ENCODE measurements around the gene PHAF1.

PHAF1 gene

DNA sequence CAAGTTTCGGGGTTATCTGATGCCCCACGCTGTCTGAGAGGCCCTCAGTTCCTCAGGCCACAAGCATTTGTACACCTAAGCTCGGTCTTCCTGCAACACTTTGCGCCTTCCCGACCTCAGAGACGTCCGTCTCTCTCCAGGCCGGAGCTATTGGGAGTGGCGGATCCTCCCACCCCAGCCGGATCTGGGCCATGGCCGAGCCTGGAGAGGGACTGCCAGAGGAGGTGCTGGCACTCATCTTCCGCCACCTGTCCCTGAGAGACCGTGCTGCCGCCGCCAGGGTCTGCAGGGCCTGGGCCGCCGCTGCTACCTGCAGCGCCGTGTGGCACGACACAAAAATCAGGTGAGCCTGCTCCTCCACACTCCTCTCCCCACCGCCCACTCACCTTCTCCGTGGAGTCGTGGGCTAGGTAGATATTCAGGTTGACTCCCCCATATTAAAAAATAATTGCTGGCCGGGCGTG, 51.9 kb downstream of the PHAF1 start:
- no peak for DNase-seq

DNA sequence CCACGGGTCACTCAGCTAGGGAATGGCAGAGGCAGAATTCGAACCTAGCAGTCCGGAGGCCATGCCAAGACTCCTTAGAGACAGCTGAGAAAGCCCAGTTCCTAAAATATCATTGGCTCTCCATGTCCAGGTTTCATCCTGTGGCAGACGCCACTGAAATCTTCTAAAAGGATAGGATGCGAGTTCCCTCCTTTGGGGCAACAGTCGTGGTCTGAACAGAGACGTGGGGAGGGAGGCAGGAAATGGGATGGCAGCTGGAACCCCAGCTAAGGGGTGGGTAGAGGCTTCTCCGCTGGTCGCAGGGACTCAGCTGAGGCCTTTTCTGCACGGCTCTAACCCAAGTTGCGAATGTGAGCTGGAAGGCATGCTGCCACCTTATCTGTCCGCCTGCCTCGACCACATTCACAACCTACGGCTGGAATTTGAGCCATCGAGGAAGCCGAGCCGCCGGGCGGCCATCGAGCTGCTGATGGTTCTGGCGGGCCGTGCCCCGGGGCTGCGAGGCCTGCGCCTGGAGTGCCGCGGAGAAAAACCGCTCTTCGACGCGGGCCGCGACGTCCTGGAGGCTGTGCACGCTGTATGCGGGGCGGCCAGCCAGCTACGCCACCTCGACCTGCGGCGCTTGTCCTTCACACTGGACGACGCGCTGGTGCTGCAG, 52.9 kb downstream of the PHAF1 start:
- DNase-seq, result no peak

DNA sequence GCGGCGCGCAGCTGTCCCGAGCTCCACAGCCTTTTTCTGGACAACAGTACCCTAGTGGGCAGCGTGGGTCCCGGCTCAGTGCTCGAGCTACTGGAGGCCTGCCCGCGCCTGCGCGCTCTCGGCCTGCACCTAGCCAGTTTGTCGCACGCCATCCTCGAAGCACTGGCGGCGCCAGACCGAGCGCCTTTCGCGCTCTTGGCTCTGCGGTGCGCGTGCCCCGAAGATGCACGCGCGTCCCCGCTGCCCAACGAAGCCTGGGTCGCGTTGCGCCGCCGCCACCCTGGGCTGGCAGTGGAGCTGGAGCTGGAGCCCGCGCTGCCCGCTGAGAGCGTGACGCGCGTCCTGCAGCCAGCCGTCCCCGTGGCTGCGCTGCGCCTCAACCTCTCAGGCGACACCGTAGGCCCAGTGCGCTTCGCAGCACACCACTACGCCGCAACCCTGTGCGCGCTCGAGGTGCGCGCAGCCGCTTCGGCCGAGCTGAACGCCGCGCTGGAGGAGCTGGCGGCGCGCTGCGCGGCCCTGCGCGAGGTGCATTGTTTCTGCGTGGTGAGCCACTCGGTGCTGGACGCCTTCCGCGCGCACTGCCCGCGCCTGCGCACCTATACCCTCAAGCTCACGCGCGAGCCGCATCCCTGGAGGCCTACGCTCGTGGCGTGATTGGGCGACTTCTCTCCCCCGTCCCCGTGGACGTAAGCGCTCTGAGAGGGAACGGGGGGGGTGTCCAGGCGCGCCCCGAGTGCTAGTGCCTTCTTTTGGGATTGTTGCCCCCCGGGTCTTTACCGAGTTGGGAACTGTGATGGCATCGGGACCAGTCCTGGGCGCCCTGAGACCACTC, 53.6 kb downstream of the PHAF1 start:
- DNase-seq, result peak; percentile 26 to 92 (median 79)

DNA sequence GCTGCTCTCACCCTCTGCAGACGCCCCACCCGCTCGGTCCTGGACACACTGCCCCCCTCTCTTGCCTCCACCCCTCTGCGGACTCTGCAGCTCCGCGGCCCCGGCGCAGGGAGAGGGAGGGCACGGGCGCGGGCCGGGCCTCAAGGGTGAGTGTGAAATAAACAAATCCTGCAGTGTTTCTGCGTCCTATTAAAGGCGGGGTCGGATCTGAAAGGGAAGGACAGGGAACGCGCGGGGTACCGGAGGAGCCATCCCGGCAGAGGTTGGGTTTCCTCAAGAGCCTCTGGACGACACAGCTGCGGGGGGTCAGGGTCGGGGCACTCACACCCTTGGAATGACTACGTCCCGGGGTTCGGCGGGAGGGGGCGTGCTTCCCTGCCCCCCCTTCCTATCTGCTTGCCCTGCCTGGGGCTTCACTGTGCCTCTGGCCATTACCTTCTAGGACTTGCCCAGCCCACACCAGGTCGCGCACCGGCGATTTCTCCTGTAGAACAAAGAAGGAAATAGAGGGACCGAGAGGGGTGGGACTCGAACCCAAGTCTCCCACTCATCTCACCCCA, 54.3 kb downstream of the PHAF1 start:
- peak in 13 of 58 donors; percentile 46 to 78 (median 69) for DNase-seq

DNA sequence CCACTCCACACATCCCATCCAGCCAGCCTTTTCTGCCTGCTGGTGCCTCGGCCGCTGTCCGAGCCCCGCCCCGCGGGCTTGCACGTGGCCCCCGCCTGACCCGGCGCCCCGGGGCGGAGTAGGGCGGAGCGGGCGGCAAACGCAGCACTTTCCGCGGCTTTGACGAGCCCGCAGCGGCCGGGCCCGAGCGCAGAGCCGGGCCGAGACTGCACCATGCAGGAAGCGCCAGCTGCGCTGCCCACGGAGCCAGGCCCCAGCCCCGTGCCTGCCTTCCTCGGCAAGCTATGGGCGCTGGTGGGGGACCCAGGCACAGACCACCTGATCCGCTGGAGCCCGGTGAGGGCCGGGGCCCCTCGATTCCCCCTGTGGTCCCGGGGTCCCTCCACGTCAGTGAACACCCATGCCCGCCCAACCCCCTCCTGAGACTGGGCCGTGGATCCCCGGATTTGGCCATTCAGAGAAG, 54.9 kb downstream of the PHAF1 start, which contains the start of gene HSF4:
HSF4 (plus strand) TSS at position 147 of the 463 bp plus-strand sequence; CDS start at position 214, 67 bp downstream.
- DNase-seq, result peak in 42 of 58 donors; percentile 18 to 79 (median 58)

DNA sequence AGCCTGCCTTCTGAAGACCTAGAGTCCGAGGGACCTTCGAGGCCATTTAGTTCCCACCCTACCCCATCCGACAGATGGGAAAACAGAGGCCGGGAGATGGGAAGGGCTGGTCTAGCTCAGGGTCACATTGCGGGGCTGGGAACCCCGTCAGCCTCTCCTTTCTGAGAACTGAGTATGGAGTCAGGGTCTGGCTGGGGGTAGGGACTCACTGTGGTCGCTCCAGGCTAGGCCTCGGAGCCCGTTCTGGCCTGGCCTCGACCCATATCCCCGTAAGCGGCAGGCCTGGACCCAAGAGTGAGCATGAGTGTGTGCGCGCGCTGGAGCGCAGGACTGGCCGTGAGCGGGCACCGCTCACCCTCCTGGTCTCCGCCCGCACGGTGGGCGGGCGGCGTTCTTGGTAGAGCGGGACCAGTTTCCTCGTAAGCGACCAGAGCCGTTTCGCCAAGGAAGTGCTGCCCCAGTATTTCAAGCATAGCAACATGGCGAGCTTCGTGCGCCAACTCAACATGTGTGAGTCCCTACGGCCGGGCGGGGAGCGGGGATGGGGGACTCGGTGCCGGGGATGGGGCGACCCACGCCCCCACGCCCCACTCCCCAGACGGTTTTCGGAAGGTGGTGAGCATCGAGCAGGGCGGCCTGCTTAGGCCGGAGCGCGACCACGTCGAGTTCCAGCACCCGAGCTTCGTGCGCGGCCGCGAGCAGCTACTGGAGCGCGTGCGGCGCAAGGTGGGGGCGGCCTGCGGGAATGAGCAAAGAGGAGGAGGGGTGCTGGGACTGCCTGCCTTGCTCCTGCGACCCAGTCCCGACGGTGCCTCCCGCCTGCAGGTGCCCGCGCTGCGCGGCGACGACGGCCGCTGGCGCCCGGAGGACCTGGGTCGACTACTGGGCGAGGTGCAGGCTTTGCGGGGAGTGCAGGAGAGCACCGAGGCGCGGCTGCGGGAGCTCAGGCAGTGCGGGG, 55.7 kb downstream of the PHAF1 start:
- DNase-seq, result no peak

DNA sequence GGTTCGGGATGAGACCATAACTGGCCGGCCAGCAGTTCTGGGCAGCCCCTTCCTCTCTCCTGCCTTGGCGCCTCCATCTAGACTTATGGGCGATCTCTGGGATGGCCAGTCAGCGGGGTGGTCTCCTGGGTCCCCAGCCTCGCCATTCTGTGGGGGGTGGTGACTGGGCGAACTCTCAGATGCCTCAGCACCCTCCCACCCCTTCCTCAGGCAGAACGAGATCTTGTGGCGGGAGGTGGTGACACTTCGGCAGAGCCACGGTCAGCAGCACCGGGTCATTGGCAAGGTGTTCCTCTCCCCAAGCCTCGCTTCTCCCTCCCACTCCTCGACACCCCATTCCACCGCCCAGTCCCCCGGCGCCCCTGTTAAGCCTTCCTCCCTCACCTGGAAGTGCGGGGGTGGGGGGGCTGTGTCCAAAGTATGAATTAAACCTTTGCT, 56.4 kb downstream of the PHAF1 start:
- no peak for DNase-seq

DNA sequence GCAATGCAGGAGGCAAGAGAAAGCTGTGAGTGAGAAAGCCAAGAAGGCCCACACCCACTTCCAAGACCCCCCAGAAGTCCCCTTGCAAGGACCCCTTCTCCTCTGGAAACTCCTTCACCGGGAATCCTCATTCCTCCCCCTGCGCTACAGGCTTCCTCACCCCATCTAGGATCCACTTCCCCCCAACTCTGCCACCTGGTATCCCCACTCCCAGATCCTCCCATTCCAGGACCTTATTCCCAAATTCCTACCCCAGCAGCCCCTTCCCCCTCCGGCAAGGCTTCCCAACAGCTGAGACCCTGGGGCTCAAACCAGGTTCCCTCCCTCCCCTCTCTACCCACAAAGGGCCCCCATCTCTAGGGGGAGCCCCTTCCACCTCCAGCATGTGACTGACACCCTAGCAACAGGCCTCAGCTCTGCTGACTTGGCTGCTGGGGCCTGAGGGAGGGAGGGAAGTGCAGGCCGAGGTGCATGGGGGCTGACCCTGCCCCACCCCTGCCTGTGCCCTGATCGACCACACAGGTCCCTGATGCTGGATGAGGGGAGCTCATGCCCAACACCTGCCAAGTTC, 56.9 kb downstream of the PHAF1 start:
- no peak for DNase-seq

DNA sequence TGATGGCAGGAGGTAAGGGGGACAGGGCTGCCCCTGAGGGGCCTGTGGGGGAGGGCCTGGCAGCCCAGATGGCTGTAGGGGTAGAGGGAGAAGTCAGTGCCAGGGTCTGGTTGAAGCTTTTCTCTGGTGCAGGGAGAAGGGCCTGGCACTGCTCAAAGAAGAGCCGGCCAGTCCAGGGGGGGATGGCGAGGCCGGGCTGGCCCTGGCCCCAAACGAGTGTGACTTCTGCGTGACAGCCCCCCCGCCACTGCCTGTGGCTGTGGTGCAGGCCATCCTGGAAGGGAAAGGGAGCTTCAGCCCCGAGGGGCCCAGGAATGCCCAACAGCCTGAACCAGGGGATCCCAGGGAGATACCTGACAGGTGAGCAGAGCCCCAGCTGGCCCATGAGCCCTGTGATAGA, 57.8 kb downstream of the PHAF1 start:
- DNase-seq, result no peak

DNA sequence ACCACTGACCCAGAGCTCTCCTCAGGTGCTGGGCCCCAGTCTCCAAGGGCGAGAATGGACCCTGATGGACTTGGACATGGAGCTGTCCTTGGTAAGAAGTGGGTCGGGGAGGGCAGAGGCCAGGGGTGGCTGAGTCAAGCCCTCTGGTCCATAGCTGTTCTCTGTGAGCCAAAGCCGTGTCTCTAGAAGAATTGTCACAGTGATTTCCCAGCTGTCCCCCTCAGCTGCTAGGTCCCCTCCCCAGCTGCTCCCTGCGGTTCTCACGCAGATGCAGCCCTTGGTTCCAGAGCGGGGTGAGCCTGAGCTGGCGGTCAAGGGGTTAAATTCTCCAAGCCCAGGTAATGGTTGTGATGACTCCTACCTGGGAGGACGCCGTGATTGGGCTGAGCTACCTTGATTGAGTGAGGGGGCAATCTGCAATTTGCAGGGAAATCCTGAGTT, 59.3 kb downstream of the PHAF1 start:
- peak in 1 of 58 donors; percentile 26 for DNase-seq

DNA sequence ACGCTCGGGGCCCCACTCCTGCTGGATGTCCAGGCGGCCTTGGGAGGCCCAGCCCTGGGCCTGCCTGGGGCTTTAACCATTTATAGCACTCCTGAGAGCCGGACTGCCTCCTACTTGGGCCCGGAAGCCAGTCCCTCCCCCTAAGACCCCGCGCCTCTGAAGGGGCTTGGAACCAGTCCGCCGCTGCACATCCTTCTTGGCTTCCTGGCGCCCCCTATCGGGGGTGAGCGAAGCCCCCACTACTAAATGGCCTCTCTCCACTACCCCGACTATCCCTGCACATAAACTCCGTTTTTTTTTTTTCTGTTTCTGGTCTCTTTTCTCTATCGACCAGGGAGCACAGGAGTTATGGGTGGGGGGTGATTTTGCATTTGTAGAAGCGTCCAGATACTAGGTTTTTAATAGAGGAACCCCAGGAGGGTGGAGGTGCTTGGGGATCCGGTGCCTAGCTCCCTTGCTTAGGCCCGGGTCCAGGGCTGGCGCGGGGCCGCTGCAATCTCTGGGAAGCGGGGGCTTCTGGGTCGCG, 60.0 kb downstream of the PHAF1 start:
- DNase-seq, result peak in 5 of 58 donors; percentile 13 to 46 (median 21)

DNA sequence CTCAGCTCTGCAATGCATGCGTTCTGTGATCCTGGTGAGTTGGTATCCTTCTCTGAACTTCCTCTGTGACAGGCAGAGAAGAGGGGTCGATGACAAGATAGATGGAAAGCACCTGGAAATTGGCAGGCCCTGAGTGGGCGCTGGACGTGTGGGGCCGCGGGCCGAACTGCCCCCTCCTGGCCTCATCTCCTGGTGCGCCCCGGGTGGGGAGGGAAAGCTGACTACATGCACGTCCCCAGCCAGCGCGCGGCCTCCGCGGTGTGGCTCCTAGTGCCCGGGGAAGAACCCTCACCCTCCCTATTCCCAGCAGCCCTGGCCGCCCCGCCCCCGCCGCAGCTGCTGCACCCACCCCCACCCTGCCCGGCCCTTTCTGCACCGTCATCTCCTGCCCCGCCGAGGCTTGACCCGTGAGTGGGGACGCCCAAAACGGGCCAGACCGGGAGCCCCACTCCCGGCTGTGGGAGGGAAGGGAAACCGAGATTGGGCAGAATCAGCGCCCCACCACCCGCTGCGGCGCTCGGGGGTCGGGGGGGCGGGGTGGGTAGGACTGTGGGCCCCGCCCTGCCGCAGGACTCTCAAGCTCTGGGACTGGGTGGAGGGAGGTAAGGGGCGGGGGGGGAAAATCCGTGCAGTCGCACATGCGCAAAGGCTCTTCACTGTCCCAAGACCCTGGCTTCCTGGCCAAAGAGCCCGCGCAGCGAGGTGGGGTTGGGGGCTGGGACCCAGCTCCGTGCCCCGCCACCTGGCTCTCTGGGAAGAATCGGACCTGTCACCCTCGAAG, 60.6 kb downstream of the PHAF1 start, which contains the start of gene NOL3:
NOL3 (plus strand) TSS at position 371 of the 781 bp plus-strand sequence.
- peak in 46 of 58 donors; percentile 12 to 84 (median 44) for DNase-seq

DNA sequence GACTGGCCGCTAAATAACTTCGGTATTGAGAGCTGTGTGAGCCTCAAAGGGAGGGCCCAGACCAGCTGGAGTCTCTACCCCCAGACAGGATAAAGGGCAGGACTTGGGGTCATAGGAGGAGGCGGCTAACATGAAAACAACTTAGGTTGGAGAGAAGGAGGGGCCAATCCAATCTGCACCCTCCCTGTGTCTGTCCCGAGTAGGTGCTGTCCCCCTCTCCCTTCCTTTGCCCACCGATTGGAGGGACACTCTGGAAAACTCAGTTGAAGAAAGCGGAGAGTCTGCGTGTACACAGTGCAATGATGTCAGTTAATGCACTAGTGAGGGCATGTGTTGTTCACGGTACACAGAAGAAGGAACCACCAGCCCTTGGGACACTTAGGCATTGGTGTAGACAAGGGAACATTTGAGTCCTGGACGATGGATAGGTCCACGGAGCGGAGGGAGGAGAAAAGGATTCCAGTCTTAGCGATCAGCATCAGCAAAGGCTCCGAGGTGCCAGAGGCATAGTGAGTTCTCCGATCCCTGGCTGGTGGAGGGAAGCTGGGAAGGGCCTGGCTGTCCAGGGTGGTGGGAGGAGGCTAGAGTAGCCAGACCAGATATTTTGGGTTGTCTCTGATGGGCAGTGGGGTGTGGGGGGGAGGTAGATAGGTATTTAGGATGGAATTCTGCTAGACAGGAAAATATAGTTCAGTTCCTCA, 61.4 kb downstream of the PHAF1 start:
- peak in 1 of 58 donors; percentile 29 for DNase-seq

DNA sequence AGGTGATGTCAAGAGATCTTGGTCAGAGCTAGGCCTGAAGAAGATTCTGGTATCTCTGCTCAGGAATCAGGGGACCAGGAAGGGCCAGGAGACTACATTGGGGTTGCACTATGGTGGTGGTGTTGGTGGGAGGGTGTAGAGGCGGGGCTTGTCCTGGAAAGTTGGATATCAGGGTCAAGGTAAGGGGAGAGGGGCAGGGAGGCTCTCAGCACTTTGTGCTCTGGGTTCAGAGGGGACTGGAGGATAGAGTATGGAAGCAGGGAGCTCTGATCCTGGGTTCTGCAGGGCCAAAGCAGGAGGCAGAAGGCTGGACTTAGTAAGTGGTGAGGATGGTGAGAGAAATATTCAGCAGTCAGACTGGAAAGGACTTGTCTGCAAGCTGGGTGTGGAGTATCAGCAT, 63.6 kb downstream of the PHAF1 start:
- DNase-seq, result no peak

DNA sequence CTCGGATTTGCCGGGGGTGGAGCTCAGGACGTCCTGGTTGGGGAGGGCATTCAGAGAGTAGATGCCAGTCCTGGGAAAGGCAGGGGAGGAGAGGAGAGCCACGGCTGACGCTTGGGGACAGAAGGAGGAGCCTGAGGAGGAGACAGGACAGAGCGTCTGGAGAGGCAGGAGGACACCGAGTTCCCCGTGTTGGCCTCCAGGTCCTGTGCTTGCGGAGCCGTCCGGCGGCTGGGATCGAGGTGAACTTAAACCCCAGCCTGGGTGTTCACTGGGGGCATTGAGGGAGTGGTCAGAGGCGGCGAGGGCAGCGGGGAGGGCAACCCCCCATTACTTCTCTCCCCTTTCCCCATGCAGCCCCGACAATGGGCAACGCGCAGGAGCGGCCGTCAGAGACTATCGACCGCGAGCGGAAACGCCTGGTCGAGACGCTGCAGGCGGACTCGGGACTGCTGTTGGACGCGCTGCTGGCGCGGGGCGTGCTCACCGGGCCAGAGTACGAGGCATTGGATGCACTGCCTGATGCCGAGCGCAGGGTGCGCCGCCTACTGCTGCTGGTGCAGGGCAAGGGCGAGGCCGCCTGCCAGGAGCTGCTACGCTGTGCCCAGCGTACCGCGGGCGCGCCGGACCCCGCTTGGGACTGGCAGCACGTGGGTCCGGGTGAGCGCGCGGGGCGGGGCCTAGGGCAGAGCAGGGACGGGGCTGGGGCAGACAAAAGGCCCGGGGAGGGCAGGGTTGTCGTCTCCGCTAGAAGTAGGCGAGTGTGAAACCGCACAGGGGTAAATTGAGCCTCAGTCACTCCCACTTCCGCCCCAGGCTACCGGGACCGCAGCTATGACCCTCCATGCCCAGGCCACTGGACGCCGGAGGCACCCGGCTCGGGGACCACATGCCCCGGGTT, 64.3 kb downstream of the PHAF1 start:
- DNase-seq, result peak in 55 of 58 donors; percentile 28 to 89 (median 75)

DNA sequence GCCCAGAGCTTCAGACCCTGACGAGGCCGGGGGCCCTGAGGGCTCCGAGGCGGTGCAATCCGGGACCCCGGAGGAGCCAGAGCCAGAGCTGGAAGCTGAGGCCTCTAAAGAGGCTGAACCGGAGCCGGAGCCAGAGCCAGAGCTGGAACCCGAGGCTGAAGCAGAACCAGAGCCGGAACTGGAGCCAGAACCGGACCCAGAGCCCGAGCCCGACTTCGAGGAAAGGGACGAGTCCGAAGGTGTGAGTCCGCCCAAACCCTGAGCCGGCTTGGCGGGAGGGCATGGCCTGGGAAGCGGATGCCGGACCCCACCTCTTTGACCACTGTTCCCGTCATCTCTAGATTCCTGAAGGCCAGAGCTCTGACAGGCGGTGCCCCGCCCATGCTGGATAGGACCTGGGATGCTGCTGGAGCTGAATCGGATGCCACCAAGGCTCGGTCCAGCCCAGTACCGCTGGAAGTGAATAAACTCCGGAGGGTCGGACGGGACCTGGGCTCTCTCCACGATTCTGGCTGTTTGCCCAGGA, 65.0 kb downstream of the PHAF1 start:
- DNase-seq, result peak in 2 of 58 donors; percentile 35

DNA sequence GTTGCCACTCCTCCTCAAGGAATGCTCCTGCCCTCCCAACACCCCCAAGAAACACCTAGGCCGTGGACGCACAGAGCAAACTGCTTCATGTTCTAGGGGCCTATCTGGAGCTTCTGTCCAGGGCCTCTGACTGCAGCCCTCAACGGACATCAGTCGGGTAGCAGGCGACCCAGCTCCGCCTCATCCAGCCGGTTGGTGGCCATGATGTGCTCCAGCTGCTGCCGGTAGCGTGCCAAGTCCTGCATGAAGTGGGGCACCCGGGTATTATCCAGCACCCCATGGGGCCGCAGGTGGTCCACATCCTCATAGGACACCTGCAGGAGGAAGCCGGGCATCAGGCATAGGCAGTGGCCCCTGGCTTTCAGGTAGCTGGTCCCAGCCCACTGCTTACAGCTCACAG, 66.9 kb downstream of the PHAF1 start:
- DNase-seq, result no peak

Measured in anterior cingulate cortex (tissue), 58 donors.